Smooth muscle cell (in vitro differentiated cells): ENCODE measurements around the gene SCFD2. TPM values are rescaled to one million over a fixed set of nuclear protein-coding genes. Genes with fewer than 3 reads are reported as not detected.

ENCODE experiments used
- DNase-seq: peaks from one replicate; lab custom pipeline; 2025; ENCODE audit not compliant: unreplicated experiment; lab: John Stamatoyannopoulos, UW
- H2AFZ ChIP-seq: fragments of 200-600 bp; sonication (generic); 2 replicates; pipeline ENCODE4 v1.6.0; 2016; ENCODE audit warnings: antibody characterized with exemption, low read depth, mild to moderate bottlenecking
- H3F3A ChIP-seq: fragments of 200-600 bp; sonication (generic); 2 replicates; pipeline ENCODE4 v1.6.0; 2017; ENCODE audit warnings: antibody characterized with exemption, low read depth
- H3K27ac ChIP-seq: fragments of 200-600 bp; sonication (generic); 2 replicates; pipeline ENCODE4 v1.5.1; 2016; ENCODE audit warnings: low read depth, mild to moderate bottlenecking
- H3K27me3 ChIP-seq: fragments of 200-600 bp; sonication (generic); 2 replicates; pipeline ENCODE4 v1.6.1; 2016; ENCODE audit warnings: low read depth, mild to moderate bottlenecking
- H3K36me3 ChIP-seq: fragments of 200-600 bp; sonication (generic); 2 replicates; pipeline ENCODE4 v1.5.1; 2016; ENCODE audit warnings: low read depth
- H3K4me1 ChIP-seq: fragments of 200-600 bp; sonication (generic); 2 replicates; pipeline ENCODE4 v1.5.1; 2016; ENCODE audit warnings: low read depth
- H3K4me2 ChIP-seq: fragments of 200-600 bp; sonication (generic); 2 replicates; pipeline ENCODE4 v1.6.0; 2016; ENCODE audit warnings: mild to moderate bottlenecking
- H3K4me3 ChIP-seq: fragments of 200-600 bp; sonication (generic); 2 replicates; pipeline ENCODE4 v1.5.1; 2016; ENCODE audit warnings: mild to moderate bottlenecking
- H3K79me2 ChIP-seq: fragments of 200-600 bp; sonication (generic); 2 replicates; pipeline ENCODE4 v1.6.0; 2016; ENCODE audit warnings: low read depth, mild to moderate bottlenecking
- H3K9ac ChIP-seq: fragments of 200-600 bp; sonication (generic); 2 replicates; pipeline ENCODE4 v1.6.0; 2016; ENCODE audit warnings: low read depth
- H3K9me3 ChIP-seq: fragments of 200-600 bp; sonication (generic); replicated peaks from 2 replicates; pipeline ENCODE4 v1.5.1; 2016; ENCODE audit warnings: low read depth
- H4K20me1 ChIP-seq: fragments of 200-600 bp; sonication (generic); 2 replicates; pipeline ENCODE4 v1.6.0; 2016; ENCODE audit warnings: low read depth
- CTCF ChIP-seq: fragments of 200-600 bp; sonication (generic); IDR thresholded peaks from 2 replicates; pipeline ENCODE4 v1.5.1; 2017; ENCODE audit warnings: borderline replicate concordance, mild to moderate bottlenecking, antibody characterized with exemption; ENCODE audit not compliant: insufficient read depth, poor library complexity, severe bottlenecking
- WGBS: methylation state at CpG from one replicate; pipeline ENCODE4 v1.1.7; 2016; ENCODE audit warnings: low lambda C conversion rate; 5-methylcytosine and 5-hydroxymethylcytosine counted together
- polyA plus RNA-seq: library from polyadenylated mRNA; unstranded; fragments of >200 nt; fragmentation: Nextera tagmentation; extraction: Ambion mirVana; gene quantifications from 2 replicates; pipeline ENCODE4 v1.2.1, GENCODE V29; 2016
- total RNA-seq: library from RNA; depleted of rRNA; stranded (reverse); fragments of >200 nt; gene quantifications from 2 replicates; pipeline ENCODE4 v1.2.3, GENCODE V29; 2014

SCFD2 gene
- total and polyA plus RNA-seq, 2 experiments from 2014 or later: 7.8 to 11.4 TPM

- Histone ChIP-seq H3K27ac (peak overlapping the region; percentile 9), H3K36me3 (no peaks in the 10 kb centered on the region), H3K27me3 (no peaks in the 10 kb centered on the region), H3F3A (no peaks in the 10 kb centered on the region), H3K4me1 (peaks cover 9% of the 10 kb centered on the region), H3K79me2 (no peaks in the 10 kb centered on the region), H2AFZ (no peak overlapping the region), H4K20me1 (no peaks in the 10 kb centered on the region), H3K9me3 (no peaks in the 10 kb centered on the region), H3K4me2 (no peak overlapping the region), H3K9ac (no peak overlapping the region), H3K4me3 (no peak overlapping the region)
- TF ChIP-seq CTCF: no peak
- no peak for DNase-seq
- whole genome bisulfite sequencing: 69% methylated on average over 4 of the region's 4 CpGs
These were observed 481.9 kb downstream of the SCFD2 start for GRCh38 chr4:52883707-52884669.

GRCh38 chr4:52883183-52883621, 482.7 kb downstream of the SCFD2 start:
- no peak for DNase-seq
- Histone ChIP-seq H3K79me2 (no peaks in the 10 kb centered on the region), H3K4me3 (no peak overlapping the region), H3K27ac (peak overlapping the region; percentile 9), H3K9me3 (no peaks in the 10 kb centered on the region), H4K20me1 (no peaks in the 10 kb centered on the region), H3K27me3 (no peaks in the 10 kb centered on the region), H2AFZ (no peak overlapping the region), H3K4me2 (no peak overlapping the region), H3K4me1 (peaks cover 9% of the 10 kb centered on the region), H3K9ac (no peak overlapping the region), H3K36me3 (no peaks in the 10 kb centered on the region), H3F3A (no peaks in the 10 kb centered on the region)
- 27% methylated on average over 4 of the region's 4 CpGs for WGBS
- TF ChIP-seq CTCF: no peak

- H3K27ac ChIP-seq: no peak overlapping the region
- H2AFZ ChIP-seq: no peak overlapping the region
- H3K79me2 ChIP-seq: no peaks in the 10 kb centered on the region
- peaks cover 9% of the 10 kb centered on the region for H3K4me1 ChIP-seq
- no peaks in the 10 kb centered on the region for H3K27me3 ChIP-seq
- no peaks in the 10 kb centered on the region for H3K9me3 ChIP-seq
- H3K36me3 ChIP-seq: no peaks in the 10 kb centered on the region
- H3F3A ChIP-seq: no peaks in the 10 kb centered on the region
- H4K20me1 ChIP-seq: no peaks in the 10 kb centered on the region
- no peak overlapping the region for H3K4me2 ChIP-seq
- no peak for DNase-seq
- no peak overlapping the region for H3K9ac ChIP-seq
- no peak for TF ChIP-seq CTCF
- 96% methylated on average over 1 of the region's 1 CpG for WGBS
- no peak overlapping the region for H3K4me3 ChIP-seq
These were observed 484.9 kb downstream of the SCFD2 start for GRCh38 chr4:52880994-52881393.
